HCT116 (cell line): ENCODE measurements around the gene CDX1. TPM values are rescaled to one million over a fixed set of nuclear protein-coding genes. Genes with fewer than 3 reads are reported as not detected.
A peak's percentile ranks its signal among the peaks of the same experiment; 100 is the strongest.

ENCODE experiments used
- ATAC-seq: fragments of 200-7000 bp; cut with Tn5 transposase; 2 replicates; pipeline ENCODE4 v1.9.1; 2020; ENCODE audit warnings: mild to moderate bottlenecking, moderate library complexity
- BruUV-seq: library from RNA; stranded (reverse); fragments of 400-500 nt; replicated peaks from 2 replicates; lab custom pipeline; 2021; lab: Mats Ljungman, UMichigan
- CTCF ChIA-PET: fragments of 300-600 bp; sonication (Branson Sonifier 250); formaldehyde crosslinking; loops from one replicate; lab custom pipeline; 2021; ENCODE audit warnings: antibody characterized with exemption; lab: Charles Lee
- POLR2A ChIA-PET: fragments of 300-600, 350-600 bp; sonication (Branson Sonifier 250); formaldehyde crosslinking; loops from one replicate; lab custom pipeline; 2021; ENCODE audit warnings: antibody characterized with exemption; lab: Charles Lee
- RAD21 ChIA-PET, 2 experiments: fragments of 300-600 bp; sonication (Branson Sonifier 250); formaldehyde crosslinking; loops; one replicate each; lab custom pipeline; 2023; ENCODE audit warnings: low total read pairs in 2 of 2; ENCODE audit not compliant: uncharacterized antibody in 2 of 2, unreplicated experiment in 2 of 2, low non-redundant PET in 1 of 2; lab: Charles Lee
- DNase-seq: peaks from one replicate; pipeline ENCODE4 v3.0.0-alpha.2; 2010; ENCODE audit warnings: low read depth, low spot score
- H2AFZ ChIP-seq: fragments of 200-600 bp; shearing (Covaris generic), sonication (generic); 2 replicates; pipeline ENCODE4 v1.6.1; 2017; ENCODE audit warnings: low read depth, mixed run types, mixed read lengths, antibody characterized with exemption, low read length; ENCODE audit not compliant: poor library complexity, severe bottlenecking
- H3K27ac ChIP-seq: 2 replicates; pipeline ENCODE4 v1.5.1; 2012; ENCODE audit warnings: low read depth, low read length
- H3K27me3 ChIP-seq: fragments of 200-600 bp; sonication (generic); 2 replicates; pipeline ENCODE4 v1.6.1; 2016; ENCODE audit warnings: mixed run types, low read length, mixed read lengths; ENCODE audit not compliant: insufficient read depth
- H3K36me3 ChIP-seq, 2 experiments: fragments of 200-500 bp in 1 of 2; fragments of 200-600 bp in 1 of 2; sonication (Bioruptor generic) in 1 of 2; sonication (generic) in 1 of 2; 2 replicates each; pipeline versions ENCODE4 v1.5.1 to v1.6.1; 2014 to 2016; ENCODE audit warnings: low read length in 2 of 2, inconsistent platforms in 1 of 2, mixed read lengths in 1 of 2, mixed run types in 1 of 2; ENCODE audit not compliant: insufficient read depth in 2 of 2, control insufficient read depth in 1 of 2
- H3K4me1 ChIP-seq, 2 experiments: fragments of 200-600 bp in 1 of 2; sonication (generic) in 1 of 2; 2 replicates each; pipeline versions ENCODE4 v1.5.1 to v1.6.1; 2012 to 2017; ENCODE audit warnings: low read length in 2 of 2, inconsistent platforms in 1 of 2, mild to moderate bottlenecking in 1 of 2, mixed read lengths in 1 of 2, mixed run types in 1 of 2, moderate library complexity in 1 of 2; ENCODE audit not compliant: insufficient read depth in 2 of 2, control insufficient read depth in 1 of 2
- H3K4me2 ChIP-seq: fragments of 200-600 bp; sonication (generic); 2 replicates; pipeline ENCODE4 v1.6.1; 2017; ENCODE audit warnings: mixed run types, low read length, mixed read lengths
- H3K4me3 ChIP-seq, 2 experiments: fragments of 200-600 bp in 1 of 2; sonication (generic) in 1 of 2; replicated peaks in 1 of 2; 2 replicates each; pipeline ENCODE4 v1.5.1; 2011 to 2016; ENCODE audit warnings: low read length in 2 of 2, control low read depth in 1 of 2, low read depth in 1 of 2, mild to moderate bottlenecking in 1 of 2, mixed read lengths in 1 of 2, mixed run types in 1 of 2
- H3K79me2 ChIP-seq: fragments of 200-600 bp; sonication (generic); 2 replicates; pipeline ENCODE4 v1.6.1; 2017; ENCODE audit warnings: mild to moderate bottlenecking, mixed run types, low read length, moderate library complexity, mixed read lengths; ENCODE audit not compliant: insufficient read depth
- H3K9ac ChIP-seq: fragments of 200-600 bp; sonication (generic); 2 replicates; pipeline ENCODE4 v1.6.1; 2016; ENCODE audit warnings: low read length, mixed read lengths
- H3K9me2 ChIP-seq: fragments of 200-600 bp; sonication (generic), shearing (Covaris generic); 2 replicates; pipeline ENCODE4 v1.6.1; 2017; ENCODE audit warnings: mixed run types, mild to moderate bottlenecking, moderate library complexity; ENCODE audit not compliant: insufficient read depth
- H3K9me3 ChIP-seq, 2 experiments: fragments of 200-500 bp in 1 of 2; fragments of 200-600 bp in 1 of 2; sonication (Bioruptor generic) in 1 of 2; sonication (generic) in 1 of 2; 2 replicates each; pipeline ENCODE4 v1.6.1; 2014 to 2017; ENCODE audit warnings: low read length in 2 of 2, mixed read lengths in 2 of 2, inconsistent platforms in 1 of 2, low read depth in 1 of 2, mild to moderate bottlenecking in 1 of 2, mixed run types in 1 of 2, moderate library complexity in 1 of 2; ENCODE audit not compliant: control insufficient read depth in 1 of 2, insufficient read depth in 1 of 2
- H4K20me1 ChIP-seq: fragments of 200-600 bp; sonication (generic), shearing (Covaris generic); 2 replicates; pipeline ENCODE4 v1.6.1; 2017; ENCODE audit warnings: mixed run types, mild to moderate bottlenecking, moderate library complexity; ENCODE audit not compliant: insufficient read depth
- CBX3 ChIP-seq: IDR thresholded peaks from 2 replicates; pipeline ENCODE4 v1.6.1; 2012; ENCODE audit warnings: low read depth
- EZH2 ChIP-seq: fragments of 200-600 bp; sonication (generic); IDR thresholded peaks from 2 replicates; pipeline ENCODE4 v1.6.1; 2017; ENCODE audit warnings: antibody characterized with exemption, mixed run types
- EZH2phosphoT487 ChIP-seq: fragments of 200-600 bp; IDR thresholded peaks from 2 replicates; pipeline ENCODE4 v1.6.1; 2018; ENCODE audit warnings: antibody characterized with exemption, borderline replicate concordance
- FOSL1 ChIP-seq: IDR thresholded peaks from 2 replicates; pipeline ENCODE4 v1.6.1; 2012; ENCODE audit warnings: low read depth
- POLR2AphosphoS5 ChIP-seq: IDR thresholded peaks from 2 replicates; pipeline ENCODE4 v1.6.1; 2011; ENCODE audit warnings: mild to moderate bottlenecking, low read depth, low read length, moderate library complexity
- RAD21 ChIP-seq: IDR thresholded peaks from 2 replicates; pipeline ENCODE4 v1.6.1; 2012; ENCODE audit warnings: low read depth, mild to moderate bottlenecking
- TCF7L2 ChIP-seq: IDR thresholded peaks from 2 replicates; pipeline ENCODE4 v1.7.0; 2011; ENCODE audit warnings: borderline replicate concordance, inconsistent platforms; ENCODE audit not compliant: insufficient read depth, insufficient read length; ENCODE audit errors: extremely low read depth
- YY1 ChIP-seq: IDR thresholded peaks from 2 replicates; pipeline ENCODE4 v1.6.1; 2011; ENCODE audit warnings: low read length, low read depth, moderate library complexity, mild to moderate bottlenecking; ENCODE audit not compliant: insufficient replicate concordance; ENCODE audit errors: extremely low read depth
- ZFX ChIP-seq: fragments of 450-650 bp; IDR thresholded peaks from 2 replicates; pipeline ENCODE4 v1.6.1; 2017
- ZNF274 ChIP-seq: fragments of 200-500 bp; sonication (Bioruptor generic); IDR thresholded peaks from 2 replicates; pipeline ENCODE4 v1.6.1; 2014; ENCODE audit warnings: mild to moderate bottlenecking, low read depth, low read length, inconsistent platforms
- intact Hi-C: fragments of 100-400 bp; cut with micrococcal nuclease; formaldehyde crosslinking; loops from 2 replicates; pipeline ENCODE4 v1.10.0; 2022
- total RNA-seq: library from RNA; stranded (reverse); gene quantifications from one replicate; pipeline ENCODE4 v1.2.1, GENCODE V29; 2021; ENCODE audit not compliant: unreplicated experiment
- TF ChIP-seq, protein P1 (sequence below): IDR thresholded peaks from 2 replicates; pipeline ENCODE4 v1.6.1; 2012; ENCODE audit warnings: low read depth
- TF ChIP-seq, protein P2 (sequence below): IDR thresholded peaks from 2 replicates; pipeline ENCODE4 v1.6.1; 2011; ENCODE audit warnings: mild to moderate bottlenecking, low read length, moderate library complexity; ENCODE audit not compliant: insufficient replicate concordance; ENCODE audit errors: extremely low read depth
- TF ChIP-seq, protein P3 (sequence below): IDR thresholded peaks from 2 replicates; pipeline ENCODE4 v1.6.1; 2012
- TF ChIP-seq, protein P4 (sequence below), 3 experiments: fragments of 200-600 bp in 1 of 3; sonication (generic) in 1 of 3; IDR thresholded peaks in 2 of 3; conservative IDR thresholded peaks in 1 of 3; 2 replicates each; pipeline ENCODE4 v1.5.1; 2012 to 2017; ENCODE audit warnings: low read depth in 2 of 3, low read length in 2 of 3, antibody characterized with exemption in 1 of 3, borderline replicate concordance in 1 of 3, control low read depth in 1 of 3, mild to moderate bottlenecking in 1 of 3, mixed read lengths in 1 of 3, mixed run types in 1 of 3, moderate library complexity in 1 of 3; ENCODE audit not compliant: insufficient read depth in 1 of 3
- TF ChIP-seq, protein P5 (sequence below): IDR thresholded peaks from 2 replicates; pipeline ENCODE4 v1.6.1; 2012

CDX1 gene
- total RNA-seq, 1 experiment from 2014 or later: not detected

DNA sequence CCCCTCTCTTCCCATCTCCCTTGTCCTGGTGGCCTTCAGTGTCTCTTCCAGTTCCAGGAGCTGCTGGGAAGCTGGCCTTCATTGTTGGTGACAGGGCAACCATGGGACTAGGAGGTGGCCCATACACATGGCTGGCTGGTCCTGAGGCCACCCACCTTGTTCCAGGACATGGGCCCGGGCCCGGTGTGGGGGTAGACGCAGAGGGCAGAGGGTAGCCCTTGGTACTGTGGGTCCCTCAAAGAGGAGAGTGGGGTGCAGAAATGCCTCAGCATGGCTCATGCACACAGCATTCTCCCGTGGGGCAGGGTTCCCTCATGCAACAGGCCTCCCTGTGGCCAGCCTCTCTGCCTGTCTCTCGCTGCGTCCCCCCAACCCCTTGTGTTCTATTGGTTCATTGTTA, 44.1 kb downstream of the CDX1 start (continued):
- TF ChIP-seq, protein P1, sequence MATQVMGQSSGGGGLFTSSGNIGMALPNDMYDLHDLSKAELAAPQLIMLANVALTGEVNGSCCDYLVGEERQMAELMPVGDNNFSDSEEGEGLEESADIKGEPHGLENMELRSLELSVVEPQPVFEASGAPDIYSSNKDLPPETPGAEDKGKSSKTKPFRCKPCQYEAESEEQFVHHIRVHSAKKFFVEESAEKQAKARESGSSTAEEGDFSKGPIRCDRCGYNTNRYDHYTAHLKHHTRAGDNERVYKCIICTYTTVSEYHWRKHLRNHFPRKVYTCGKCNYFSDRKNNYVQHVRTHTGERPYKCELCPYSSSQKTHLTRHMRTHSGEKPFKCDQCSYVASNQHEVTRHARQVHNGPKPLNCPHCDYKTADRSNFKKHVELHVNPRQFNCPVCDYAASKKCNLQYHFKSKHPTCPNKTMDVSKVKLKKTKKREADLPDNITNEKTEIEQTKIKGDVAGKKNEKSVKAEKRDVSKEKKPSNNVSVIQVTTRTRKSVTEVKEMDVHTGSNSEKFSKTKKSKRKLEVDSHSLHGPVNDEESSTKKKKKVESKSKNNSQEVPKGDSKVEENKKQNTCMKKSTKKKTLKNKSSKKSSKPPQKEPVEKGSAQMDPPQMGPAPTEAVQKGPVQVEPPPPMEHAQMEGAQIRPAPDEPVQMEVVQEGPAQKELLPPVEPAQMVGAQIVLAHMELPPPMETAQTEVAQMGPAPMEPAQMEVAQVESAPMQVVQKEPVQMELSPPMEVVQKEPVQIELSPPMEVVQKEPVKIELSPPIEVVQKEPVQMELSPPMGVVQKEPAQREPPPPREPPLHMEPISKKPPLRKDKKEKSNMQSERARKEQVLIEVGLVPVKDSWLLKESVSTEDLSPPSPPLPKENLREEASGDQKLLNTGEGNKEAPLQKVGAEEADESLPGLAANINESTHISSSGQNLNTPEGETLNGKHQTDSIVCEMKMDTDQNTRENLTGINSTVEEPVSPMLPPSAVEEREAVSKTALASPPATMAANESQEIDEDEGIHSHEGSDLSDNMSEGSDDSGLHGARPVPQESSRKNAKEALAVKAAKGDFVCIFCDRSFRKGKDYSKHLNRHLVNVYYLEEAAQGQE: no peak
- no peak for TF ChIP-seq EZH2
- TF ChIP-seq YY1: no peak
- no peak for TF ChIP-seq RAD21
- no peak for TF ChIP-seq POLR2AphosphoS5

DNA sequence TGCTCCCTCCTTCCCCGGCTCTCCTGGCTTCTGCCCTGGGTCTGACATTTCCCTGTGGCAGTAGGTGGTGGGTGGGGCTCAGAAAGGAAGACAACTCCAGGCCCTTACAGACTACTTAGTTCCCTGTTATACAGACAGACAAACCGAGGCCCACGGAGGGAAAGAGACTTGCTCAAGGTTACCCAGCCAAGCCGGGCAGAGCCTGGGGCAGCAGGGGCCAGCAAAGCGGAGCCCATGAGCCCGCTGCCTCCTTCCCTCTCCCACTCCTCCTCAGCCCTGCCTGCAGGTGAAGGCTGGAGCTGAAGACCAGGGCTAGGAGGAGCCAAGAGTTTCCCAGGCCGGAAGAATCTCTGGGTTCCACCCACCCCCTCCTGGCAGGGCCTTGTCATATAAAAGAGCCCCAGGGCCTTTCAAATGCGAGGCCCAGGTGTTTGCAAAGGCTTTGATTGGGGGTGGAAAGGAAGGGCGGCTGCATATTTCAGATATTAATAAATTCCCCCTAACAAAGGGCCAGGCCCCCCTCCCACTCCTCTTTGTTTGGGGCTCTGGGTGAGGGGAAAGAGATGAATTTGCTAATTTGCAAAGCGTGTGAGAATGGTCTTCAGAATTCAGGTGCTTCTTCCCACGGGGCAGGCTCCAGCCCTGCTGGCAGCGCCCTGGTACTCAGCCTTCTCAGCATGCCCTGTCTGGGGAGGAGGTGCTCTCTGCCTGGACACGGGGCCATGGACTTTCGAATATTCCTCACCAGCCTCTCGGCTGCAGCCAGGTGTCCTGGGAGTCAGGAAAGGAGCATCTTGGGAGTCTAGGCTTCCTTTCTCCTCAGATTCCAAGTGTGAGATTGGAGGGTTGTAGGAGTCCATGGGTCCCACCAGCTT, 44.8 kb downstream of the CDX1 start:
- CTCF ChIA-PET: no interaction called here
- intact Hi-C loops: loop anchor here (10.0 kb wide), 2 partner anchors 167 to 207 kb away; partner anchors contain the start of genes HMGXB3 and TIGD6
- Histone ChIP-seq H3K9me2 (no peaks in the 10 kb centered on the region), H3K4me1 (peaks cover 0 to 12% of the 10 kb centered on the region in 2 experiments; a peak in 2 of 4 replicates), H3K4me3 (no peak overlapping the region), H3K4me2 (no peak overlapping the region), H2AFZ (no peak overlapping the region), H3K9me3 (no peaks in the 10 kb centered on the region), H3K36me3 (no peaks in the 10 kb centered on the region), H3K27me3 (no peaks in the 10 kb centered on the region), H3K27ac (no peak overlapping the region), H4K20me1 (no peaks in the 10 kb centered on the region), H3K9ac (no peak overlapping the region), H3K79me2 (no peaks in the 10 kb centered on the region)
- no TSS peak for BruUV-seq
- peak; percentile 21; the same call in 1 of the 2 replicates for ATAC-seq
- RAD21 ChIA-PET: no interaction called here
- DNase-seq: no peak
- POLR2A ChIA-PET: no interaction called here
- TF ChIP-seq FOSL1 (no peak), EZH2phosphoT487 (no peak), ZNF274 (no peak), CBX3 (no peak), ZFX (no peak), RAD21 (no peak), TCF7L2 (no peak)
- TF ChIP-seq, protein P2, sequence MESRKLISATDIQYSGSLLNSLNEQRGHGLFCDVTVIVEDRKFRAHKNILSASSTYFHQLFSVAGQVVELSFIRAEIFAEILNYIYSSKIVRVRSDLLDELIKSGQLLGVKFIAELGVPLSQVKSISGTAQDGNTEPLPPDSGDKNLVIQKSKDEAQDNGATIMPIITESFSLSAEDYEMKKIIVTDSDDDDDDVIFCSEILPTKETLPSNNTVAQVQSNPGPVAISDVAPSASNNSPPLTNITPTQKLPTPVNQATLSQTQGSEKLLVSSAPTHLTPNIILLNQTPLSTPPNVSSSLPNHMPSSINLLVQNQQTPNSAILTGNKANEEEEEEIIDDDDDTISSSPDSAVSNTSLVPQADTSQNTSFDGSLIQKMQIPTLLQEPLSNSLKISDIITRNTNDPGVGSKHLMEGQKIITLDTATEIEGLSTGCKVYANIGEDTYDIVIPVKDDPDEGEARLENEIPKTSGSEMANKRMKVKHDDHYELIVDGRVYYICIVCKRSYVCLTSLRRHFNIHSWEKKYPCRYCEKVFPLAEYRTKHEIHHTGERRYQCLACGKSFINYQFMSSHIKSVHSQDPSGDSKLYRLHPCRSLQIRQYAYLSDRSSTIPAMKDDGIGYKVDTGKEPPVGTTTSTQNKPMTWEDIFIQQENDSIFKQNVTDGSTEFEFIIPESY: no peak
- TF ChIP-seq, protein P3, sequence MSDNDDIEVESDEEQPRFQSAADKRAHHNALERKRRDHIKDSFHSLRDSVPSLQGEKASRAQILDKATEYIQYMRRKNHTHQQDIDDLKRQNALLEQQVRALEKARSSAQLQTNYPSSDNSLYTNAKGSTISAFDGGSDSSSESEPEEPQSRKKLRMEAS: no peak
- TF ChIP-seq, protein P4, sequence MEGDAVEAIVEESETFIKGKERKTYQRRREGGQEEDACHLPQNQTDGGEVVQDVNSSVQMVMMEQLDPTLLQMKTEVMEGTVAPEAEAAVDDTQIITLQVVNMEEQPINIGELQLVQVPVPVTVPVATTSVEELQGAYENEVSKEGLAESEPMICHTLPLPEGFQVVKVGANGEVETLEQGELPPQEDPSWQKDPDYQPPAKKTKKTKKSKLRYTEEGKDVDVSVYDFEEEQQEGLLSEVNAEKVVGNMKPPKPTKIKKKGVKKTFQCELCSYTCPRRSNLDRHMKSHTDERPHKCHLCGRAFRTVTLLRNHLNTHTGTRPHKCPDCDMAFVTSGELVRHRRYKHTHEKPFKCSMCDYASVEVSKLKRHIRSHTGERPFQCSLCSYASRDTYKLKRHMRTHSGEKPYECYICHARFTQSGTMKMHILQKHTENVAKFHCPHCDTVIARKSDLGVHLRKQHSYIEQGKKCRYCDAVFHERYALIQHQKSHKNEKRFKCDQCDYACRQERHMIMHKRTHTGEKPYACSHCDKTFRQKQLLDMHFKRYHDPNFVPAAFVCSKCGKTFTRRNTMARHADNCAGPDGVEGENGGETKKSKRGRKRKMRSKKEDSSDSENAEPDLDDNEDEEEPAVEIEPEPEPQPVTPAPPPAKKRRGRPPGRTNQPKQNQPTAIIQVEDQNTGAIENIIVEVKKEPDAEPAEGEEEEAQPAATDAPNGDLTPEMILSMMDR (IDR thresholded peaks at IDR 0.05 in 2 of 3, conservative IDR thresholded peaks at IDR 0.05 in 1 of 3; ENCODE audit: borderline replicate concordance in 1 of 3, insufficient read depth in 1 of 3, low read depth in 2 of 3, low read length in 2 of 3): no peak
- TF ChIP-seq, protein P5, sequence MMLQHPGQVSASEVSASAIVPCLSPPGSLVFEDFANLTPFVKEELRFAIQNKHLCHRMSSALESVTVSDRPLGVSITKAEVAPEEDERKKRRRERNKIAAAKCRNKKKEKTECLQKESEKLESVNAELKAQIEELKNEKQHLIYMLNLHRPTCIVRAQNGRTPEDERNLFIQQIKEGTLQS: no peak
